K562 (cell line): Measurements from ENCODE around the gene CD44. TPM values are rescaled to one million over a fixed set of nuclear protein-coding genes. Genes with fewer than 3 reads are reported as not detected.

Experiments
- ATAC-seq: fragments of 200-7000 bp; cut with Tn5 transposase; 3 replicates; pipeline ENCODE4 v1.9.1; 2020; ENCODE audit warnings: moderate library complexity
- BruUV-seq: library from RNA; stranded (reverse); fragments of 400-500 nt; replicated peaks from 2 replicates; lab custom pipeline; 2021; lab: Mats Ljungman, UMichigan
- CTCF ChIA-PET: fragments of 300-600 bp; formaldehyde crosslinking; extraction: SDS; loops from one replicate; lab custom pipeline; 2021; ENCODE audit warnings: low intra/inter-chr PET ratio; lab: Yijun Ruan, JAX
- POLR2A ChIA-PET: fragments of 300-600, 350-650 bp; sonication (Branson Sonifier 250); formaldehyde crosslinking; extraction: SDS; loops from one replicate; lab custom pipeline; 2021; ENCODE audit warnings: antibody characterized with exemption, inconsistent platforms; lab: Yijun Ruan, JAX
- DNase-seq, 4 experiments: peaks; one replicate each; pipeline versions ENCODE4 v3.0.0 to v3.0.0-alpha.2; 2011 to 2018; ENCODE audit warnings: low spot score in 3 of 4, mixed read lengths in 3 of 4; ENCODE audit errors: extremely low read depth in 1 of 4
- FAIRE-seq: peaks from 2 replicates; lab custom pipeline; 2011; peaks lifted over from hg19 to GRCh38; lab: Jason Lieb, UNC
- H2AFZ ChIP-seq: 2 replicates; pipeline ENCODE4 v1.6.0; 2011; ENCODE audit warnings: low read depth, low read length, control low read depth, inconsistent platforms
- H3K27ac ChIP-seq: fragments of 200-600 bp; 3 replicates; pipeline ENCODE4 v1.8.0; 2011; ENCODE audit warnings: low read depth, mild to moderate bottlenecking, control low read depth, inconsistent platforms, low read length, moderate library complexity, mixed read lengths; ENCODE audit errors: extremely low read depth
- H3K27me3 ChIP-seq, 2 experiments: fragments of 300-600 bp in 1 of 2; 2 replicates in 1 of 2; 3 replicates in 1 of 2; pipeline versions ENCODE4 v1.6.0 to v1.8.0; 2011; ENCODE audit warnings: inconsistent platforms in 2 of 2, low read length in 2 of 2, mild to moderate bottlenecking in 1 of 2, mixed read lengths in 1 of 2, moderate library complexity in 1 of 2; ENCODE audit not compliant: control insufficient read depth in 2 of 2, insufficient read depth in 2 of 2
- H3K36me3 ChIP-seq: fragments of 300-600 bp; 3 replicates; pipeline ENCODE4 v1.8.0; 2011; ENCODE audit warnings: mild to moderate bottlenecking, low read length, inconsistent platforms; ENCODE audit not compliant: control insufficient read depth, insufficient read depth
- H3K4me1 ChIP-seq, 2 experiments: fragments of 200-600 bp in 1 of 2; replicated peaks in 1 of 2; 2 replicates in 1 of 2; 3 replicates in 1 of 2; pipeline versions ENCODE4 v1.5.1 to v1.8.0; 2011; ENCODE audit warnings: inconsistent platforms in 2 of 2, low read length in 2 of 2, mild to moderate bottlenecking in 1 of 2, mixed read lengths in 1 of 2, moderate library complexity in 1 of 2; ENCODE audit not compliant: control insufficient read depth in 2 of 2, insufficient read depth in 2 of 2
- H3K4me2 ChIP-seq: 2 replicates; pipeline ENCODE4 v1.6.1; 2011; ENCODE audit warnings: low read length, control low read depth, inconsistent platforms, mixed read lengths; ENCODE audit not compliant: insufficient read depth
- H3K4me3 ChIP-seq: fragments of 200-600 bp; sonication (generic), shearing (Covaris generic); 2 replicates; pipeline ENCODE4 v1.5.1; 2016; ENCODE audit warnings: control low read depth, inconsistent platforms
- H3K79me2 ChIP-seq: fragments of 200-600 bp; 3 replicates; pipeline ENCODE4 v1.8.0; 2011; ENCODE audit warnings: low read length, inconsistent platforms; ENCODE audit not compliant: control insufficient read depth, insufficient read depth
- H3K9ac ChIP-seq, 2 experiments: 2 replicates each; pipeline versions ENCODE4 v1.6.0 to v1.6.1; 2011; ENCODE audit warnings: low read depth in 2 of 2, low read length in 2 of 2, control low read depth in 1 of 2, inconsistent platforms in 1 of 2, mild to moderate bottlenecking in 1 of 2, mixed read lengths in 1 of 2; ENCODE audit not compliant: insufficient read depth in 1 of 2
- H3K9me1 ChIP-seq: one replicate; pipeline ENCODE4 v1.6.0; 2011; ENCODE audit warnings: inconsistent platforms, mild to moderate bottlenecking, low read length, moderate library complexity; ENCODE audit not compliant: control insufficient read depth, insufficient read depth
- H3K9me3 ChIP-seq: replicated peaks from 2 replicates; pipeline ENCODE4 v1.5.1; 2011; ENCODE audit warnings: low read depth, low read length, inconsistent platforms; ENCODE audit not compliant: control insufficient read depth, insufficient read depth
- H4K20me1 ChIP-seq: replicated peaks from 2 replicates; pipeline ENCODE4 v1.6.1; 2011; ENCODE audit warnings: low read length, inconsistent platforms, mixed read lengths; ENCODE audit not compliant: control insufficient read depth, insufficient read depth
- POLR2AphosphoS5 ChIP-seq: IDR thresholded peaks from 2 replicates; pipeline ENCODE4 v1.6.1; 2011; ENCODE audit warnings: mild to moderate bottlenecking, low read depth, low read length, moderate library complexity; ENCODE audit not compliant: control insufficient read depth, insufficient read depth
- SRSF3 ChIP-seq: fragments of 200-400 bp; formaldehyde crosslinking; IDR thresholded peaks from 2 replicates; pipeline ENCODE4 v1.6.1; 2016; ENCODE audit warnings: mild to moderate bottlenecking, low read length, moderate library complexity; ENCODE audit not compliant: insufficient read depth
- SRSF7 ChIP-seq: fragments of 200-400 bp; formaldehyde crosslinking; optimal IDR thresholded peaks from 2 replicates; pipeline ENCODE3; 2017; ENCODE audit warnings: mild to moderate bottlenecking, low read depth, low read length
- ZMIZ1 ChIP-seq, 2 experiments: fragments of 150-350 bp in 1 of 2; IDR thresholded peaks; 2 replicates each; pipeline ENCODE4 v1.6.1; 2012 to 2016; ENCODE audit warnings: low read depth in 2 of 2, low read length in 2 of 2, mild to moderate bottlenecking in 1 of 2, moderate library complexity in 1 of 2
- WGBS: fragments of 100-300 bp; shearing (Covaris generic); methylation state at CpG from one replicate; pipeline ENCODE4 v1.1.6; 2016; ENCODE audit warnings: low coverage, mixed read lengths; ENCODE audit not compliant: insufficient coverage; ENCODE audit errors: missing lambda C conversion rate; 5-methylcytosine and 5-hydroxymethylcytosine counted together
- in situ Hi-C: fragments of 300-500 bp; cut with MboI; formaldehyde crosslinking; loops from 4 replicates; pipeline ENCODE4 v1.15.0; 2018; ENCODE audit warnings: inconsistent platforms, mixed read lengths
- intact Hi-C: fragments of 100-400 bp; cut with micrococcal nuclease; formaldehyde crosslinking; loops from 2 replicates; pipeline ENCODE4 v1.14.2; 2022
- polyA plus RNA-seq, 8 experiments: library from polyadenylated mRNA; depleted of rRNA in 4 of 8; stranded (reverse) in 5 of 8; unstranded in 3 of 8; fragments of >200 nt; fragmentation: Nextera tagmentation in 2 of 8; fragmentation: Illumina TruSeq in 1 of 8; extraction: Ambion mirVana in 2 of 8; extraction: Trizol in 1 of 8; gene quantifications; 2 replicates each; pipeline versions ENCODE4 v1.2.1 to v1.2.3, GENCODE V29; 2011 to 2014; ENCODE audit warnings: inconsistent platforms in 1 of 8, missing spikeins in 1 of 8
- total RNA-seq, 7 experiments: library from RNA; depleted of rRNA in 6 of 7; stranded (reverse); fragments of >200 nt in 6 of 7; fragmentation: Illumina TruSeq in 2 of 7; extraction: Trizol in 2 of 7; gene quantifications; 2 replicates each; pipeline versions ENCODE4 v1.2.1 to v1.2.3, GENCODE V29; 2011 to 2021; ENCODE audit warnings: low replicate concordance in 1 of 7
- TF ChIP-seq, protein P1 (sequence below): fragments of 450-650 bp; IDR thresholded peaks from one replicate; pipeline ENCODE4 v1.6.1; 2018; ENCODE audit warnings: mild to moderate bottlenecking, moderate library complexity; ENCODE audit not compliant: partially characterized antibody

The CD44 gene
- total and polyA plus RNA-seq, 9 of the 15 experiments (the other 6 are each of a cell fraction or from before 2014, with no cell fraction given) = 1.2 to 13.9 (median 3.0) TPM

DNA sequence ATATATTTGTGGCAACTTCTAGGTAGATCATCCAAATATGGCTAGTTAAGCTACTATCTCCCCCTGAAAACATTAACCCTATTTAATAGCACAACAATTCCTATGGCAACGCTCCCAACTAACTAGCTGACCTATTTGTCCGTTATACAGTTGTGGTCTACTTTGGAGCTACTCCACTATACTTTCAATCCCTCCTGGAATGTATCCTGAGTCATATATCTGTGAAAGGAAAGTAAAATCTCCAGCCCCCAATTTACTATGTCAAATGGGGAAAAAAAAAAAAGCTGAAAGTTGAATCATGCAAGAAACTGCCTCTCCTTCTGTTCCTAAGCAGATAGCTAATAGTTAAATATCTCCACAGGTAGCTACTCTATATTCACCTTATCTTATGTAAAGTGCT is 128.5 kb downstream of the CD44 start:
- no peak for ATAC-seq
- no peaks in the 10 kb centered on the region for H3K79me2 ChIP-seq
- in situ Hi-C loops = no loop called here
- no peak for DNase-seq
- no TSS peak for BruUV-seq
- no peaks in the 10 kb centered on the region for H4K20me1 ChIP-seq
- ChIA-PET CTCF (no interaction called here), POLR2A (interaction anchor here (0.7 kb wide), 1 partner anchor 1506 kb away, joined by 4 read pairs; no protein-coding TSS in a partner anchor)
- H3K4me1 ChIP-seq = no peaks in the 10 kb centered on the region
- H3K4me2 ChIP-seq = no peak overlapping the region
- no peaks in the 10 kb centered on the region for H3K36me3 ChIP-seq
- H3K9me1 ChIP-seq = no peaks in the 10 kb centered on the region
- no peak overlapping the region for H3K27ac ChIP-seq
- H3K27me3 ChIP-seq = peaks cover 0 to 4% of the 10 kb centered on the region in 2 experiments; a peak in 1 of 5 replicates
- H2AFZ ChIP-seq = no peak overlapping the region
- no peak for TF ChIP-seq POLR2AphosphoS5
- TF ChIP-seq, protein P1, sequence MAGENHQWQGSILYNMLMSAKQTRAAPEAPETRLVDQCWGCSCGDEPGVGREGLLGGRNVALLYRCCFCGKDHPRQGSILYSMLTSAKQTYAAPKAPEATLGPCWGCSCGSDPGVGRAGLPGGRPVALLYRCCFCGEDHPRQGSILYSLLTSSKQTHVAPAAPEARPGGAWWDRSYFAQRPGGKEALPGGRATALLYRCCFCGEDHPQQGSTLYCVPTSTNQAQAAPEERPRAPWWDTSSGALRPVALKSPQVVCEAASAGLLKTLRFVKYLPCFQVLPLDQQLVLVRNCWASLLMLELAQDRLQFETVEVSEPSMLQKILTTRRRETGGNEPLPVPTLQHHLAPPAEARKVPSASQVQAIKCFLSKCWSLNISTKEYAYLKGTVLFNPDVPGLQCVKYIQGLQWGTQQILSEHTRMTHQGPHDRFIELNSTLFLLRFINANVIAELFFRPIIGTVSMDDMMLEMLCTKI = no peak
- H3K9me3 ChIP-seq = no peaks in the 10 kb centered on the region
- no peak for FAIRE-seq
- H3K9ac ChIP-seq = no peak overlapping the region
- H3K4me3 ChIP-seq = no peak overlapping the region
- 0% methylated on average over 2 of the region's 2 CpGs for WGBS
- intact Hi-C loops = no loop called here

GRCh38 chr11:35270342-35270741 is 131.4 kb downstream of the CD44 start:
- H3K27me3 ChIP-seq = peaks cover 0 to 4% of the 10 kb centered on the region in 2 experiments; a peak in 1 of 5 replicates
- intact Hi-C loops (no loop called here), in situ Hi-C loops (no loop called here)
- no peaks in the 10 kb centered on the region for H3K36me3 ChIP-seq
- no peak for ATAC-seq
- no peak overlapping the region for H3K27ac ChIP-seq
- H4K20me1 ChIP-seq = no peaks in the 10 kb centered on the region
- CTCF ChIA-PET = no interaction called here
- BruUV-seq = no TSS peak
- no peak overlapping the region for H3K4me3 ChIP-seq
- H3K9me1 ChIP-seq = no peaks in the 10 kb centered on the region
- no peak overlapping the region for H3K4me2 ChIP-seq
- H3K4me1 ChIP-seq = no peaks in the 10 kb centered on the region
- FAIRE-seq = no peak
- no peaks in the 10 kb centered on the region for H3K79me2 ChIP-seq
- H3K9me3 ChIP-seq = no peaks in the 10 kb centered on the region
- POLR2A ChIA-PET = no interaction called here
- no peak for DNase-seq
- no peak for TF ChIP-seq SRSF3
- TF ChIP-seq ZMIZ1 (IDR thresholded peaks at IDR 0.05; ENCODE audit: low read depth in 2 of 2, low read length in 2 of 2) = no peak
- TF ChIP-seq SRSF7 = no peak
- TF ChIP-seq, all 486 proteins: peak for 0
- Histone ChIP-seq H3K9ac (no peak overlapping the region), H2AFZ (no peak overlapping the region)
- WGBS = 7% methylated on average over 1 of the region's 1 CpG
